Peyer's patch (tissue), 4 donors: ENCODE data around the gene ADARB1. TPM values are rescaled to one million over a fixed set of nuclear protein-coding genes. Genes with fewer than 3 reads are reported as not detected.
A peak's percentile ranks its signal among the peaks of the same experiment; 100 is the strongest.

Source experiments
- DNase-seq, 3 donors: peaks; one replicate each; pipeline ENCODE4 v3.0.0-alpha.2; 2017 to 2019
- H3K27ac ChIP-seq, 4 donors: fragments of 200-600 bp; sonication (generic); one replicate each; pipeline ENCODE4 v1.5.1; 2016 to 2019
- H3K27me3 ChIP-seq, 2 donors: fragments of 200-600 bp; sonication (generic); one replicate each; pipeline ENCODE4 v1.5.1; 2019
- H3K36me3 ChIP-seq, 3 donors: fragments of 200-600 bp; sonication (generic); one replicate each; pipeline ENCODE4 v1.5.1; 2016 to 2019
- H3K4me1 ChIP-seq, 4 donors: fragments of 200-600 bp; sonication (generic); one replicate each; pipeline ENCODE4 v1.5.1; 2016 to 2019
- H3K4me3 ChIP-seq, 4 donors: fragments of 200-600 bp; sonication (generic); 1 replicate in 3 of 4; 2 replicates in 1 of 4; pipeline ENCODE4 v1.5.1; 2016 to 2019; ENCODE audit warnings: mild to moderate bottlenecking in 1 of 4
- H3K9me3 ChIP-seq, 4 donors: fragments of 200-600 bp; sonication (generic); one replicate each; pipeline ENCODE4 v1.5.1; 2016 to 2019; ENCODE audit warnings: mild to moderate bottlenecking in 1 of 4
- CTCF ChIP-seq, 6 experiments: fragments of 450-650 bp in 4 of 6; fragments of 200-600 bp in 2 of 6; sonication (generic) in 1 of 6; IDR thresholded peaks; one replicate each; pipeline ENCODE4 v1.5.1; 2017 to 2019; ENCODE audit warnings: antibody characterized with exemption in 6 of 6, mild to moderate bottlenecking in 3 of 6, moderate library complexity in 1 of 6
- POLR2A ChIP-seq, 2 donors: fragments of 450-650 bp; IDR thresholded peaks; one replicate each; pipeline ENCODE4 v1.5.1; 2017; ENCODE audit warnings: antibody characterized with exemption in 2 of 2, mild to moderate bottlenecking in 2 of 2, moderate library complexity in 2 of 2
- total RNA-seq, 4 donors: library from RNA; depleted of rRNA; stranded (reverse); fragments of >200 nt; gene quantifications; one replicate each; pipeline ENCODE4 v1.1.0, GENCODE V29; 2016

Gene ADARB1
- total RNA-seq, 4 donors from 2014 or later = 7.4 to 47.9 (median 10.0) TPM

- Histone ChIP-seq H3K36me3 (no peaks in the 10 kb centered on the region), H3K4me3 (no peak overlapping the region), H3K27ac (no peak overlapping the region), H3K4me1 (peaks cover 0 to 12% (median 8%) of the 10 kb centered on the region in 4 donors), H3K9me3 (no peaks in the 10 kb centered on the region), H3K27me3 (no peaks in the 10 kb centered on the region)
- peak in 1 of 3 donors; percentile 39 for DNase-seq
- TF ChIP-seq POLR2A (IDR thresholded peaks at IDR 0.05) = no peak
- TF ChIP-seq CTCF (IDR thresholded peaks at IDR 0.05) = no peak
Measured at GRCh38 chr21:45072738-45073300, 1.6 kb upstream of the ADARB1 start.

- peak overlapping the region; percentile 94 to 100 (median 98) for H3K4me3 ChIP-seq
- TF ChIP-seq CTCF (IDR thresholded peaks at IDR 0.05) (no peak), POLR2A (IDR thresholded peaks at IDR 0.05) (no peak)
- peak overlapping the region; percentile 80 to 93 (median 89) for H3K27ac ChIP-seq
- DNase-seq = peak in 2 of 3 donors; percentile 39 to 47
- no peaks in the 10 kb centered on the region for H3K9me3 ChIP-seq
- H3K27me3 ChIP-seq = no peaks in the 10 kb centered on the region
- peaks cover 0 to 12% (median 8%) of the 10 kb centered on the region in 4 donors for H3K4me1 ChIP-seq
- H3K36me3 ChIP-seq = no peaks in the 10 kb centered on the region
Measured at GRCh38 chr21:45073301-45074047, 906 bp upstream of the ADARB1 start.

GRCh38 chr21:45074818-45075595 is 627 bp downstream of the ADARB1 start:
- Histone ChIP-seq H3K36me3 (no peaks in the 10 kb centered on the region), H3K27ac (peak overlapping the region in 3 of 4 donors; percentile 40 to 77 (median 72)), H3K9me3 (no peaks in the 10 kb centered on the region), H3K4me1 (peaks cover 4 to 12% (median 8%) of the 10 kb centered on the region in 4 donors), H3K4me3 (peak overlapping the region; percentile 67 to 100 (median 98)), H3K27me3 (no peaks in the 10 kb centered on the region)
- DNase-seq = peak in 2 of 3 donors; percentile 50 to 58
- TF ChIP-seq CTCF (IDR thresholded peaks at IDR 0.05) (no peak), POLR2A (IDR thresholded peaks at IDR 0.05) (no peak)

- peaks cover 4 to 12% (median 8%) of the 10 kb centered on the region in 4 donors for H3K4me1 ChIP-seq
- TF ChIP-seq CTCF (IDR thresholded peaks at IDR 0.05) (no peak), POLR2A (IDR thresholded peaks at IDR 0.05) (no peak)
- H3K4me3 ChIP-seq = peak overlapping the region; percentile 67 to 100 (median 98)
- H3K27me3 ChIP-seq = no peaks in the 10 kb centered on the region
- peak overlapping the region in 2 of 4 donors; percentile 72 to 77 for H3K27ac ChIP-seq
- H3K9me3 ChIP-seq = no peaks in the 10 kb centered on the region
- H3K36me3 ChIP-seq = no peaks in the 10 kb centered on the region
- DNase-seq = no peak
Measured at GRCh38 chr21:45075596-45076244, 1.3 kb downstream of the ADARB1 start.

- no peak overlapping the region for H3K27ac ChIP-seq
Measured at GRCh38 chr21:45076245-45076711, 1.9 kb downstream of the ADARB1 start.

More at GRCh38 chr21:45076245-45076711, 1.9 kb downstream of the ADARB1 start:
- no peak overlapping the region for H3K4me3 ChIP-seq
- no peak for TF ChIP-seq POLR2A (IDR thresholded peaks at IDR 0.05)
- TF ChIP-seq CTCF (IDR thresholded peaks at IDR 0.05) = no peak
- H3K27me3 ChIP-seq = no peaks in the 10 kb centered on the region
- H3K36me3 ChIP-seq = no peaks in the 10 kb centered on the region
- DNase-seq = no peak
- H3K9me3 ChIP-seq = no peaks in the 10 kb centered on the region
- H3K4me1 ChIP-seq = peaks cover 4 to 12% (median 8%) of the 10 kb centered on the region in 4 donors
